Heart left ventricle (tissue), 16 donors: ENCODE measurements around the gene ITGA7. TPM values are rescaled to one million over a fixed set of nuclear protein-coding genes. Genes with fewer than 3 reads are reported as not detected.

Source experiments
- ATAC-seq, 4 donors: fragments of 200-7000 bp; cut with Tn5 transposase; one replicate each; pipeline ENCODE4 v1.9.1; 2020 to 2022; ENCODE audit warnings: moderate library complexity in 4 of 4, mild to moderate bottlenecking in 3 of 4, moderate number of reproducible peaks in 1 of 4
- DNase-seq, 5 donors: peaks; one replicate each; pipeline ENCODE4 v3.0.0-alpha.2; 2020
- H3K27ac ChIP-seq, 12 donors: fragments of 200-600 bp; sonication (generic) in 4 of 12; one replicate each; pipeline versions ENCODE4 v1.5.0 to v1.8.0; 2016 to 2022; ENCODE audit warnings: mild to moderate bottlenecking in 2 of 12
- H3K27me3 ChIP-seq, 9 donors: fragments of 200-600 bp; sonication (generic) in 2 of 9; one replicate each; pipeline versions ENCODE4 v1.5.1 to v1.8.0; 2016 to 2022; ENCODE audit warnings: mild to moderate bottlenecking in 3 of 9
- H3K36me3 ChIP-seq, 9 donors: fragments of 200-600 bp; sonication (generic) in 2 of 9; one replicate each; pipeline versions ENCODE4 v1.5.0 to v1.8.0; 2018 to 2022; ENCODE audit warnings: mild to moderate bottlenecking in 2 of 9
- H3K4me1 ChIP-seq, 12 donors: fragments of 200-600 bp; sonication (generic) in 4 of 12; one replicate each; pipeline versions ENCODE4 v1.5.0 to v1.8.0; 2016 to 2022; ENCODE audit warnings: mild to moderate bottlenecking in 3 of 12
- H3K4me3 ChIP-seq, 12 donors: fragments of 200-600 bp; sonication (generic) in 4 of 12; one replicate each; pipeline versions ENCODE4 v1.5.0 to v1.8.0; 2017 to 2022; ENCODE audit warnings: mild to moderate bottlenecking in 9 of 12, moderate library complexity in 4 of 12
- H3K9me3 ChIP-seq, 12 donors: fragments of 200-600 bp; sonication (generic) in 4 of 12; one replicate each; pipeline versions ENCODE4 v1.5.0 to v1.8.0; 2016 to 2022; ENCODE audit warnings: mild to moderate bottlenecking in 1 of 12
- CTCF ChIP-seq, 12 donors: fragments of 200-600 bp; sonication (generic) in 4 of 12; IDR thresholded peaks; one replicate each; pipeline versions ENCODE4 v1.5.0 to v1.8.0; 2018 to 2022; ENCODE audit warnings: antibody characterized with exemption in 12 of 12, mild to moderate bottlenecking in 5 of 12
- POLR2A ChIP-seq, 2 donors: fragments of 450-650 bp; IDR thresholded peaks; one replicate each; pipeline ENCODE4 v1.6.1; 2017; ENCODE audit warnings: antibody characterized with exemption in 2 of 2, mild to moderate bottlenecking in 2 of 2, moderate library complexity in 2 of 2
- WGBS, 4 donors: extraction: QIAGEN DNeasy Blood & Tissue Kit in 2 of 4; methylation state at CpG; one replicate each; pipeline versions ENCODE4 v1.1.5 to v1.1.7; 2013 to 2018; 5-methylcytosine and 5-hydroxymethylcytosine counted together
- intact Hi-C, 10 donors: fragments of 100-400 bp; cut with DNase I; formaldehyde crosslinking; loops; one replicate each; pipeline versions ENCODE4 v1.11.1 to v1.14.2; 2022
- polyA plus RNA-seq, 2 donors: library from polyadenylated mRNA; stranded (reverse); fragments of 200-250 nt; gene quantifications; one replicate each; pipeline ENCODE4 v1.2.3, GENCODE V29; 2013
- total RNA-seq, 9 donors: library from RNA; depleted of rRNA in 2 of 9; stranded (reverse); fragments of >200 nt in 2 of 9; fragmentation: NEBNext Ultra II Directional in 3 of 9; extraction: Animal tissue kit (Norgen Biotek cat#: 25700) in 3 of 9; gene quantifications; one replicate each; pipeline versions ENCODE4 v1.1.0 to v1.2.4, GENCODE V29; 2016 to 2023
- donor health status: ischemic (EF 13 %, LVEDD 7.1; RV severe dilation, severe dysfunction).
- donor health status: healthy with polysubstance abuse.
- donor health status: DM: no; HTN: yes; CAD: no.
- donor health status: DM: no; HTN: no; CAD: no.
- donor health status: ischemic (EF 25% LVEDD 6.9; RV normal size, moderate dysfunction).
- donor health status: ischemic (EF 25% LVEDD 5.7; RV mildly dilated, moderate dysfunction).
- donor health status: healthy.
- donor health status: DM: yes; HTN: yes; CAD: no.
- donor health status: ischemic (EF 35%, LVEDD 5.7; RV mildly dilated, moderate dysfunction).
- donor health status: nonischemic (EF 11% LVEDD 7.7; RV severe dilation, severe dysfunction).
- donor health status: DM: yes; HTN: yes; CAD: no.
- donor health status: PGD.
- donor health status: ischemic (EF 29% LVEDD 5.4; RV normal size, mild dysfunction).
- donor health status: nonischemic (EF 23%, LVEDD 6.1; RV moderate dilation, normal function).

Gene ITGA7
- total and polyA plus RNA-seq, 11 donors, result 173 to 1,007 (median 573) TPM

- 53 to 60% (median 56%) methylated on average over 4 of the region's 4 CpGs for WGBS, 4 donors
- H3K36me3 ChIP-seq, result peaks cover 0 to 27% (median 2%) of the 10 kb centered on the region in 9 donors
- H3K27me3 ChIP-seq, result no peaks in the 10 kb centered on the region
- intact Hi-C loops, result no loop called here
- no peak for TF ChIP-seq POLR2A (IDR thresholded peaks at IDR 0.05)
- no peak for TF ChIP-seq CTCF (IDR thresholded peaks at IDR 0.05)
- DNase-seq (peak in 2 of 5 donors; percentile 43 to 46), ATAC-seq (no peak)
- H3K4me1 ChIP-seq, result peaks cover 3 to 88% (median 70%) of the 10 kb centered on the region in 12 donors
- no peaks in the 10 kb centered on the region for H3K9me3 ChIP-seq
- H3K4me3 ChIP-seq, result peak overlapping the region in 1 of 12 donors; percentile 4
- H3K27ac ChIP-seq, result peak overlapping the region; percentile 50 to 99 (median 93)
Observed at GRCh38 chr12:55718624-55719275, 11.0 kb upstream of the ITGA7 start.

GRCh38 chr12:55718015-55718414 is 10.3 kb upstream of the ITGA7 start:
- 9 to 36% (median 21%) methylated on average over 4 of the region's 4 CpGs for WGBS, 4 donors
- Histone ChIP-seq H3K4me3 (peak overlapping the region in 2 of 12 donors; percentile 17 to 83), H3K27me3 (no peaks in the 10 kb centered on the region), H3K4me1 (peaks cover 3 to 88% (median 71%) of the 10 kb centered on the region in 12 donors), H3K9me3 (no peaks in the 10 kb centered on the region), H3K27ac (peak overlapping the region; percentile 29 to 99 (median 93)), H3K36me3 (peaks cover 0 to 19% (median 0%) of the 10 kb centered on the region in 9 donors)
- no peak for TF ChIP-seq POLR2A (IDR thresholded peaks at IDR 0.05)
- no peak for TF ChIP-seq CTCF (IDR thresholded peaks at IDR 0.05)
- ATAC-seq, result no peak
- intact Hi-C loops, result no loop called here
- DNase-seq, result peak in 2 of 5 donors; percentile 21 to 26

GRCh38 chr12:55717011-55718007 is 9.6 kb upstream of the ITGA7 start:
- H3K27ac ChIP-seq, result peak overlapping the region; percentile 50 to 99 (median 94)
- peak in 2 of 5 donors; percentile 32 to 63 for DNase-seq
- H3K4me1 ChIP-seq, result peaks cover 3 to 91% (median 71%) of the 10 kb centered on the region in 12 donors
- peak overlapping the region in 11 of 12 donors; percentile 64 to 93 (median 73) for H3K4me3 ChIP-seq
- no peaks in the 10 kb centered on the region for H3K9me3 ChIP-seq
- 31 to 45% (median 35%) methylated on average over 8 of the region's 8 CpGs for WGBS, 4 donors
- no peak for TF ChIP-seq POLR2A (IDR thresholded peaks at IDR 0.05)
- TF ChIP-seq CTCF (IDR thresholded peaks at IDR 0.05), result no peak
- H3K36me3 ChIP-seq, result peaks cover 0 to 16% (median 0%) of the 10 kb centered on the region in 9 donors
- H3K27me3 ChIP-seq, result no peaks in the 10 kb centered on the region
- ATAC-seq, result no peak
- intact Hi-C loops, result no loop called here

- Histone ChIP-seq H3K27me3 (no peaks in the 10 kb centered on the region), H3K9me3 (no peaks in the 10 kb centered on the region), H3K27ac (peak overlapping the region; percentile 89 to 99 (median 94)), H3K4me1 (peaks cover 3 to 88% (median 68%) of the 10 kb centered on the region in 12 donors), H3K4me3 (peak overlapping the region; percentile 56 to 93 (median 72)), H3K36me3 (peaks cover 0 to 16% (median 0%) of the 10 kb centered on the region in 9 donors)
- peak in 1 of 4 donors; percentile 0 for ATAC-seq
- intact Hi-C loops, result no loop called here
- no peak for DNase-seq
- TF ChIP-seq CTCF (IDR thresholded peaks at IDR 0.05) (no peak), POLR2A (IDR thresholded peaks at IDR 0.05) (no peak)
- WGBS, 4 donors, result 6 to 9% (median 7%) methylated on average over 13 of the region's 13 CpGs
Observed at GRCh38 chr12:55716582-55716957, 8.9 kb upstream of the ITGA7 start.
